Upper lobe of left lung (tissue), 4 donors: ENCODE results near the gene S100A2.

Experiments
- EP300 ChIP-seq, 4 donors: sonication (generic); formaldehyde crosslinking; IDR thresholded peaks; one replicate each; pipeline ENCODE4 v1.5.1; 2017; ENCODE audit warnings: antibody characterized with exemption in 4 of 4, control low read depth in 2 of 4
- POLR2A ChIP-seq, 4 donors: fragments of 450-650 bp; IDR thresholded peaks; one replicate each; pipeline ENCODE4 v1.5.1; 2016 to 2017; ENCODE audit warnings: antibody characterized with exemption in 4 of 4, mild to moderate bottlenecking in 2 of 4
- TF ChIP-seq, protein P1 (sequence below), 6 experiments: fragments of 450-650 bp in 4 of 6; fragments of 200-600 bp in 2 of 6; sonication (generic) in 2 of 6; IDR thresholded peaks; one replicate each; pipeline ENCODE4 v1.5.1; 2016 to 2019; ENCODE audit warnings: antibody characterized with exemption in 6 of 6

DNA sequence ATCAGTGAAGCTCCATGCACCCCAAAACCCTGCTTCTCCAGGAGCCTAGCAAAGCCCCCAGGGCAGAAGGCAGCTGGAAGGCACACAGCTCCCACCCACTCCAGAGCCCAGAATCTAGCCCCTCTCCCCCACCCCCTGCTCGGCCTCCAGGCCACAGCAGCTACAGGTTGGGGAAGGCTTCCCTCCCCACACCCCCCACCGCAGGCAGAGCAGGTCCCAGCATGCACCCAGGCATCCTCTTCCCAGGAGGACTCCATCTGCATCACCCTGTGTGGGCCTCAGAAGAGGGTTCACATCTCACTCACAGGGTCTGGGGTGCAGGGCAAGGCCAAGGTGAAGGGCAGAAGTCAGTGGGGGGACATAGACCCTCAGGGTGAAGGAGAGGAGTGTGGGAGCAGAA, 49.8 kb upstream of the S100A2 start:
- TF ChIP-seq, protein P1, sequence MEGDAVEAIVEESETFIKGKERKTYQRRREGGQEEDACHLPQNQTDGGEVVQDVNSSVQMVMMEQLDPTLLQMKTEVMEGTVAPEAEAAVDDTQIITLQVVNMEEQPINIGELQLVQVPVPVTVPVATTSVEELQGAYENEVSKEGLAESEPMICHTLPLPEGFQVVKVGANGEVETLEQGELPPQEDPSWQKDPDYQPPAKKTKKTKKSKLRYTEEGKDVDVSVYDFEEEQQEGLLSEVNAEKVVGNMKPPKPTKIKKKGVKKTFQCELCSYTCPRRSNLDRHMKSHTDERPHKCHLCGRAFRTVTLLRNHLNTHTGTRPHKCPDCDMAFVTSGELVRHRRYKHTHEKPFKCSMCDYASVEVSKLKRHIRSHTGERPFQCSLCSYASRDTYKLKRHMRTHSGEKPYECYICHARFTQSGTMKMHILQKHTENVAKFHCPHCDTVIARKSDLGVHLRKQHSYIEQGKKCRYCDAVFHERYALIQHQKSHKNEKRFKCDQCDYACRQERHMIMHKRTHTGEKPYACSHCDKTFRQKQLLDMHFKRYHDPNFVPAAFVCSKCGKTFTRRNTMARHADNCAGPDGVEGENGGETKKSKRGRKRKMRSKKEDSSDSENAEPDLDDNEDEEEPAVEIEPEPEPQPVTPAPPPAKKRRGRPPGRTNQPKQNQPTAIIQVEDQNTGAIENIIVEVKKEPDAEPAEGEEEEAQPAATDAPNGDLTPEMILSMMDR (IDR thresholded peaks at IDR 0.05) = no peak
- no peak for TF ChIP-seq POLR2A (IDR thresholded peaks at IDR 0.05)
- no peak for TF ChIP-seq EP300 (IDR thresholded peaks at IDR 0.05)
